ENCODE measurements around the gene MRPS27. TPM values are rescaled to one million over a fixed set of nuclear protein-coding genes. Genes with fewer than 3 reads are reported as not detected.

The MRPS27 gene
- total and polyA plus RNA-seq, 9 of the 15 experiments (the other 6 are each of a cell fraction or from before 2014, with no cell fraction given), result 73.6 to 144 (median 106) TPM

GRCh38 chr5:72210888-72211678 is 109.0 kb downstream of the MRPS27 start (continued):
- no peak for TF ChIP-seq CSDE1 (IDR thresholded peaks at IDR 0.05)
- no peak for TF ChIP-seq TFE3 (CRISPR knock-in tag; IDR thresholded peaks at IDR 0.05)
- no peak for TF ChIP-seq MECOM (CRISPR knock-in tag; IDR thresholded peaks at IDR 0.05)
- TF ChIP-seq EP400 (IDR thresholded peaks at IDR 0.05), result no peak

- ChIA-PET POLR2A (interaction anchor here (0.6 to 1.5 kb wide), 7 partner anchors 7 to 306 kb away, joined by 3 read pairs; no protein-coding TSS in a partner anchor), CTCF (ENCODE audit: low intra/inter-chr PET ratio) (no interaction called here)
- no peak overlapping the region for H3K9ac ChIP-seq (ENCODE audit: insufficient read depth in 1 of 2, low read depth in 2 of 2, low read length in 2 of 2)
- intact Hi-C loops (cut with micrococcal nuclease) (no loop called here), in situ Hi-C loops (cut with MboI) (no loop called here)
- H4K20me1 ChIP-seq (replicated peaks; ENCODE audit: control insufficient read depth, insufficient read depth, low read length), result no peaks in the 10 kb centered on the region
- BruUV-seq (replicated peaks), result no TSS peak
- no peak overlapping the region for H2AFZ ChIP-seq (ENCODE audit: low read depth, low read length)
- no peak overlapping the region for H3K4me2 ChIP-seq (ENCODE audit: insufficient read depth, low read length)
- DNase-seq (ENCODE audit: extremely low read depth in 1 of 4, low spot score in 3 of 4) (no peak), ATAC-seq (peak; percentile 13), FAIRE-seq (no peak)
- no peak overlapping the region for H3K4me3 ChIP-seq
- peaks cover 0 to 2% of the 10 kb centered on the region in 2 experiments; a peak in 1 of 5 replicates for H3K4me1 ChIP-seq (replicated peaks in 1 of 2; ENCODE audit: control insufficient read depth in 2 of 2, insufficient read depth in 2 of 2, low read length in 2 of 2)
- H3K36me3 ChIP-seq (ENCODE audit: control insufficient read depth, insufficient read depth, low read length), result peaks cover 35% of the 10 kb centered on the region
- no peaks in the 10 kb centered on the region for H3K9me1 ChIP-seq (ENCODE audit: control insufficient read depth, insufficient read depth, low read length)
- no peaks in the 10 kb centered on the region for H3K79me2 ChIP-seq (ENCODE audit: control insufficient read depth, insufficient read depth, low read length)
- no peaks in the 10 kb centered on the region for H3K9me3 ChIP-seq (replicated peaks; ENCODE audit: control insufficient read depth, insufficient read depth, low read depth, low read length)
- no peaks in the 10 kb centered on the region for H3K27me3 ChIP-seq (ENCODE audit: control insufficient read depth in 2 of 2, insufficient read depth in 2 of 2, low read length in 2 of 2)
- no peak overlapping the region for H3K27ac ChIP-seq (ENCODE audit: extremely low read depth, low read depth, low read length)
- WGBS (ENCODE audit: insufficient coverage, low coverage, missing lambda C conversion rate), result 86% methylated on average over 9 of the region's 10 CpGs
- TF ChIP-seq ZKSCAN1 (IDR thresholded peaks at IDR 0.05; ENCODE audit: low read depth, low read length) (no peak), ATF7 (IDR thresholded peaks at IDR 0.05) (no peak), MCM2 (IDR thresholded peaks at IDR 0.05; ENCODE audit: low read depth) (no peak), POU5F1 (IDR thresholded peaks at IDR 0.05; ENCODE audit: borderline replicate concordance, low read depth, low read length, partially characterized antibody) (no peak), SMAD4 (CRISPR knock-in tag; conservative IDR thresholded peaks at IDR 0.05) (no peak), PRMT5 (CRISPR knock-in tag; IDR thresholded peaks at IDR 0.05) (no peak), ZNF76 (CRISPR knock-in tag; IDR thresholded peaks at IDR 0.05; ENCODE audit: borderline replicate concordance) (no peak), PHB (CRISPR knock-in tag; IDR thresholded peaks at IDR 0.05) (no peak), ELF1 (tag; IDR thresholded peaks at IDR 0.05) (no peak), ZNF512 (tag; IDR thresholded peaks at IDR 0.05) (no peak), ZNF23 (CRISPR knock-in tag; IDR thresholded peaks at IDR 0.05) (no peak), DLX4 (CRISPR knock-in tag; IDR thresholded peaks at IDR 0.05) (no peak)
Measured at GRCh38 chr5:72209147-72210115, 110.6 kb downstream of the MRPS27 start.
